B cell (primary cell): Measurements from ENCODE around the gene RBM27. TPM values are rescaled to one million over a fixed set of nuclear protein-coding genes. Genes with fewer than 3 reads are reported as not detected.
A peak's percentile ranks its signal among the peaks of the same experiment; 100 is the strongest.
"Not testable (repeated sequence)": the region's sequence is repeated elsewhere in the genome, so short reads cannot be mapped to it uniquely, and the experiment has no call there.

Experiments
- ATAC-seq: fragments of 200-7000 bp; cut with Tn5 transposase; one replicate; pipeline ENCODE4 v1.10.0; 2021; ENCODE audit warnings: low read depth, mild to moderate bottlenecking, moderate number of reproducible peaks, moderate library complexity
- CTCF ChIA-PET: fragments of 350-600 bp; sonication (Branson Sonifier 250); formaldehyde crosslinking; loops from one replicate; lab custom pipeline; 2021; ENCODE audit warnings: antibody characterized with exemption, inconsistent platforms; lab: Charles Lee
- POLR2A ChIA-PET: fragments of 350-600 bp; sonication (Branson Sonifier 250); formaldehyde crosslinking; loops from one replicate; lab custom pipeline; 2021; ENCODE audit warnings: antibody characterized with exemption; lab: Charles Lee
- DNase-seq: peaks from one replicate; pipeline ENCODE4 v3.0.0; 2013
- H2AFZ ChIP-seq: 2 replicates; pipeline ENCODE4 v1.6.1; 2012; ENCODE audit warnings: mild to moderate bottlenecking, low read depth, low read length; ENCODE audit not compliant: insufficient read depth, poor library complexity, severe bottlenecking
- H3K27ac ChIP-seq, 2 donors: 1 replicate in 1 of 2; 2 replicates in 1 of 2; pipeline ENCODE4 v1.5.1; 2012 to 2013; ENCODE audit warnings: low read length in 2 of 2, mild to moderate bottlenecking in 2 of 2, moderate library complexity in 1 of 2
- H3K27me3 ChIP-seq, 4 experiments: fragments of 200-600 bp in 1 of 4; sonication (generic) in 1 of 4; replicated peaks in 1 of 4; 1 replicate in 2 of 4; 2 replicates in 2 of 4; pipeline versions ENCODE4 v1.6.1 to v1.7.0; 2013 to 2016; ENCODE audit warnings: low read length in 3 of 4, mild to moderate bottlenecking in 2 of 4, mixed read lengths in 1 of 4, moderate library complexity in 1 of 4; ENCODE audit not compliant: insufficient read depth in 4 of 4, control insufficient read depth in 3 of 4; ENCODE audit errors: control extremely low read depth in 1 of 4
- H3K36me3 ChIP-seq, 2 experiments: replicated peaks in 1 of 2; 1 replicate in 1 of 2; 2 replicates in 1 of 2; pipeline versions ENCODE4 v1.6.1 to v1.7.1; 2013; ENCODE audit warnings: low read length in 1 of 2; ENCODE audit not compliant: insufficient read depth in 2 of 2, control insufficient read depth in 1 of 2; ENCODE audit errors: control extremely low read depth in 1 of 2, extremely low read depth in 1 of 2
- H3K4me1 ChIP-seq, 2 donors: fragments of 200-600 bp in 1 of 2; sonication (generic) in 1 of 2; 1 replicate in 1 of 2; 2 replicates in 1 of 2; pipeline versions ENCODE4 v1.5.1 to v1.6.1; 2013 to 2017; ENCODE audit warnings: low read length in 2 of 2; ENCODE audit not compliant: control insufficient read depth in 2 of 2, insufficient read depth in 2 of 2
- H3K4me2 ChIP-seq: replicated peaks from 2 replicates; pipeline ENCODE3; 2012; ENCODE audit warnings: mild to moderate bottlenecking, low read depth, low read length; ENCODE audit not compliant: poor library complexity, severe bottlenecking
- H3K4me3 ChIP-seq, 5 experiments: fragments of 200-600 bp in 1 of 5; sonication (generic) in 1 of 5; 1 replicate in 3 of 5; 2 replicates in 2 of 5; pipeline versions ENCODE4 v1.5.1 to v1.7.0; 2011 to 2016; ENCODE audit warnings: low read length in 4 of 5, mild to moderate bottlenecking in 4 of 5, low read depth in 2 of 5, control low read depth in 1 of 5, moderate library complexity in 1 of 5; ENCODE audit not compliant: insufficient read depth in 1 of 5; ENCODE audit errors: control extremely low read depth in 1 of 5, extremely low read depth in 1 of 5
- H3K79me2 ChIP-seq: fragments of 200-600 bp; sonication (generic); one replicate; pipeline ENCODE4 v1.6.0; 2016; ENCODE audit warnings: low read length; ENCODE audit not compliant: control insufficient read depth, insufficient read depth
- H3K9ac ChIP-seq: fragments of 200-600 bp; sonication (generic); 2 replicates; pipeline ENCODE4 v1.6.1; 2017; ENCODE audit warnings: mild to moderate bottlenecking, low read length, moderate library complexity
- H3K9me3 ChIP-seq, 3 donors: one replicate each; pipeline versions ENCODE4 v1.6.1 to v1.7.1; 2013; ENCODE audit warnings: low read length in 2 of 3; ENCODE audit not compliant: control insufficient read depth in 2 of 3, insufficient read depth in 1 of 3; ENCODE audit errors: control extremely low read depth in 1 of 3
- H4K20me1 ChIP-seq: 2 replicates; pipeline ENCODE4 v1.6.0; 2012; ENCODE audit warnings: mild to moderate bottlenecking, low read length; ENCODE audit not compliant: insufficient read depth, control insufficient read depth, poor library complexity, severe bottlenecking
- H3K27ac Mint-ChIP-seq: one replicate; pipeline ENCODE4 v1.8.0; 2021; ENCODE audit warnings: mixed read lengths
- H3K27me3 Mint-ChIP-seq: one replicate; pipeline ENCODE4 v1.8.0; 2021; ENCODE audit warnings: mixed read lengths
- H3K4me1 Mint-ChIP-seq: one replicate; pipeline ENCODE4 v1.8.0; 2021; ENCODE audit warnings: mixed read lengths
- H3K4me3 Mint-ChIP-seq: one replicate; pipeline ENCODE4 v1.8.0; 2021; ENCODE audit warnings: mixed read lengths
- H3K9me3 Mint-ChIP-seq: one replicate; pipeline ENCODE4 v1.8.0; 2022; ENCODE audit warnings: mixed read lengths; ENCODE audit not compliant: insufficient read depth
- EZH2 ChIP-seq: IDR thresholded peaks from 2 replicates; pipeline ENCODE4 v1.6.1; 2012; ENCODE audit warnings: borderline replicate concordance, low read depth, mild to moderate bottlenecking, moderate library complexity, low read length; ENCODE audit not compliant: insufficient read depth, poor library complexity, severe bottlenecking
- WGBS: methylation state at CpG from one replicate; pipeline ENCODE4 v1.1.5; 2013; ENCODE audit warnings: missing lambda C conversion rate; ENCODE audit not compliant: insufficient coverage; 5-methylcytosine and 5-hydroxymethylcytosine counted together
- intact Hi-C: fragments of 100-400 bp; cut with micrococcal nuclease; formaldehyde crosslinking; loops from one replicate; pipeline ENCODE4 v1.10.0; 2022
- polyA plus RNA-seq: library from polyadenylated mRNA; depleted of rRNA; stranded (reverse); fragments of >200 nt; gene quantifications from 2 replicates; pipeline ENCODE4 v1.2.3, GENCODE V29; 2012
- total RNA-seq, 2 donors: library from RNA; stranded (reverse); fragments of 120-200 nt in 1 of 2; gene quantifications; 1 replicate in 1 of 2; 2 replicates in 1 of 2; pipeline versions ENCODE4 v1.2.3 to v1.2.4, GENCODE V29; 2013 to 2022
- TF ChIP-seq, protein P1 (sequence below): fragments of 200-600 bp; IDR thresholded peaks from one replicate; pipeline ENCODE4 v1.8.0; 2022; ENCODE audit warnings: antibody characterized with exemption, mild to moderate bottlenecking

RBM27 gene
- total and polyA plus RNA-seq, 2 donors (not counting 1 experiment from before 2014, with no cell fraction given) = 7.4 to 28.7 TPM

- TF ChIP-seq, protein P1, sequence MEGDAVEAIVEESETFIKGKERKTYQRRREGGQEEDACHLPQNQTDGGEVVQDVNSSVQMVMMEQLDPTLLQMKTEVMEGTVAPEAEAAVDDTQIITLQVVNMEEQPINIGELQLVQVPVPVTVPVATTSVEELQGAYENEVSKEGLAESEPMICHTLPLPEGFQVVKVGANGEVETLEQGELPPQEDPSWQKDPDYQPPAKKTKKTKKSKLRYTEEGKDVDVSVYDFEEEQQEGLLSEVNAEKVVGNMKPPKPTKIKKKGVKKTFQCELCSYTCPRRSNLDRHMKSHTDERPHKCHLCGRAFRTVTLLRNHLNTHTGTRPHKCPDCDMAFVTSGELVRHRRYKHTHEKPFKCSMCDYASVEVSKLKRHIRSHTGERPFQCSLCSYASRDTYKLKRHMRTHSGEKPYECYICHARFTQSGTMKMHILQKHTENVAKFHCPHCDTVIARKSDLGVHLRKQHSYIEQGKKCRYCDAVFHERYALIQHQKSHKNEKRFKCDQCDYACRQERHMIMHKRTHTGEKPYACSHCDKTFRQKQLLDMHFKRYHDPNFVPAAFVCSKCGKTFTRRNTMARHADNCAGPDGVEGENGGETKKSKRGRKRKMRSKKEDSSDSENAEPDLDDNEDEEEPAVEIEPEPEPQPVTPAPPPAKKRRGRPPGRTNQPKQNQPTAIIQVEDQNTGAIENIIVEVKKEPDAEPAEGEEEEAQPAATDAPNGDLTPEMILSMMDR = no peak
- TF ChIP-seq EZH2 = no peak
- H3K9ac ChIP-seq = no peak overlapping the region
- peaks cover 7 to 11% of the 10 kb centered on the region in 2 donors for H3K4me1 ChIP-seq
- no peaks in the 10 kb centered on the region for H3K27me3 ChIP-seq
- no peak overlapping the region for H3K4me3 Mint-ChIP-seq
- H3K4me3 ChIP-seq = no peak overlapping the region
- no peaks in the 10 kb centered on the region for H3K9me3 ChIP-seq
- H3K27me3 Mint-ChIP-seq = no peaks in the 10 kb centered on the region
- H3K79me2 ChIP-seq = peaks cover 14% of the 10 kb centered on the region
- H3K27ac Mint-ChIP-seq = no peak overlapping the region
- no peaks in the 10 kb centered on the region for H3K9me3 Mint-ChIP-seq
- intact Hi-C loops = loop anchor here (10.0 kb wide), 1 partner anchor 46 kb away; no protein-coding TSS in a partner anchor
- H3K27ac ChIP-seq = no peak overlapping the region
- CTCF ChIA-PET = no interaction called here
- no peak for ATAC-seq
- H3K36me3 ChIP-seq = peaks cover 7 to 48% of the 10 kb centered on the region in 2 experiments
- peaks cover 11% of the 10 kb centered on the region for H3K4me1 Mint-ChIP-seq
- H3K4me2 ChIP-seq = no peak overlapping the region
- DNase-seq = no peak
- no peak overlapping the region for H2AFZ ChIP-seq
- no peaks in the 10 kb centered on the region for H4K20me1 ChIP-seq
- POLR2A ChIA-PET = no interaction called here
Measured at GRCh38 chr5:146169076-146169475, 34.3 kb upstream of the RBM27 start.

DNA sequence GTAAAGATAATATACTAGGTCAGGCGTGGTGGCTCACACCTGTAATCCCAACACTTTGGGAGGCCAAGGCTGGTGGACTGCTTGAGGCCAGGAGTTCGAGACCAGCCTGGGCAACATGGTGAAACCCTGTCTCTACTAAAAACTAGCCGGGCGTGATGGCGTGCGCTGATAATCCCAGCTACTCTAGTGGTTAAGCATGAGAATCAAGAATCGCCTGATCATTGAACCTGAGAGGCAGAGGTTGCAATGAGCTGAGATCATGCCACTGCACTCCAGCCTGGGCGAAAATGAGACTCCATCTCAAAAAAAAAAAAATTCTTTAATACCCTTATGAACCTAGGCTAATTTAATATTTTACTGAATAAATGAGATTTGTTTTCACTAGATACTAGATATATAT lies 30.4 kb upstream of the RBM27 start:
- WGBS = 29% methylated on average over 6 of the region's 8 CpGs
- H3K27ac Mint-ChIP-seq = not testable (repeated sequence)

More for the DNA sequence above, 30.4 kb upstream of the RBM27 start:
- CTCF ChIA-PET, H3K9me3 Mint-ChIP-seq, H3K27me3 Mint-ChIP-seq, H3K27me3 ChIP-seq, H3K9ac ChIP-seq, H3K4me3 Mint-ChIP-seq, H3K9me3 ChIP-seq, H4K20me1 ChIP-seq, H2AFZ ChIP-seq, ATAC-seq, H3K4me3 ChIP-seq, intact Hi-C loops, POLR2A ChIA-PET: not testable (repeated sequence)
- DNase-seq = peak; percentile 29
- H3K4me1 ChIP-seq = peaks cover 8 to 11% of the 10 kb centered on the region in 2 donors
- peak overlapping the region; percentile 52 for H3K4me2 ChIP-seq
- H3K4me1 Mint-ChIP-seq = peaks cover 11% of the 10 kb centered on the region
- H3K27ac ChIP-seq = peak overlapping the region; percentile 40 to 80
- H3K36me3 ChIP-seq = peaks cover 6 to 36% of the 10 kb centered on the region in 2 experiments
- peaks cover 25% of the 10 kb centered on the region for H3K79me2 ChIP-seq
